Ovary (tissue), 9 donors: ENCODE results near the gene COL17A1. TPM values are rescaled to one million over a fixed set of nuclear protein-coding genes. Genes with fewer than 3 reads are reported as not detected.

Source experiments
- DNase-seq, 5 donors: peaks; one replicate each; pipeline ENCODE4 v3.0.0-alpha.2; 2019 to 2020
- H3K27ac ChIP-seq, 2 donors: fragments of 200-600 bp; one replicate each; pipeline versions ENCODE4 v1.5.1 to v1.8.0; 2019 to 2022
- H3K27me3 ChIP-seq: fragments of 200-600 bp; one replicate; pipeline ENCODE4 v1.8.0; 2022
- H3K36me3 ChIP-seq: fragments of 200-600 bp; sonication (generic); one replicate; pipeline ENCODE4 v1.5.1; 2019
- H3K4me1 ChIP-seq: one replicate; pipeline ENCODE4 v1.8.1; 2013; ENCODE audit warnings: mild to moderate bottlenecking, moderate library complexity; ENCODE audit not compliant: insufficient read depth
- H3K4me3 ChIP-seq: fragments of 200-600 bp; sonication (generic); one replicate; pipeline ENCODE4 v1.5.1; 2017
- H3K9me3 ChIP-seq, 2 donors: fragments of 200-600 bp in 1 of 2; sonication (generic) in 1 of 2; one replicate each; pipeline versions ENCODE4 v1.5.1 to v1.8.1; 2013 to 2019; ENCODE audit warnings: mild to moderate bottlenecking in 1 of 2, moderate library complexity in 1 of 2
- EP300 ChIP-seq: sonication (generic); formaldehyde crosslinking; IDR thresholded peaks from one replicate; pipeline ENCODE4 v1.6.1; 2017; ENCODE audit warnings: antibody characterized with exemption
- POLR2A ChIP-seq: fragments of 450-650 bp; IDR thresholded peaks from one replicate; pipeline ENCODE4 v1.6.1; 2017; ENCODE audit warnings: antibody characterized with exemption, mild to moderate bottlenecking, moderate library complexity
- WGBS, 3 donors: extraction: QIAGEN DNeasy Blood & Tissue Kit in 1 of 3; methylation state at CpG; one replicate each; pipeline versions ENCODE4 v1.1.5 to v1.1.7; 2013 to 2017; 5-methylcytosine and 5-hydroxymethylcytosine counted together
- intact Hi-C, 4 donors: fragments of 100-400 bp; cut with DNase I; formaldehyde crosslinking; loops; one replicate each; pipeline versions ENCODE4 v1.11.0 to v1.15.1; 2022 to 2023
- polyA plus RNA-seq, 2 donors: library from polyadenylated mRNA; stranded (reverse); fragments of 200-250 nt in 1 of 2; fragments of 350-450 nt in 1 of 2; fragmentation: Illumina TruSeq in 1 of 2; extraction: RNeasy Lipid Tissue Mini Kit (QIAGEN cat#74804) in 1 of 2; gene quantifications; one replicate each; pipeline ENCODE4 v1.2.3, GENCODE V29; 2013 to 2014
- total RNA-seq, 7 donors: library from RNA; depleted of rRNA in 2 of 7; stranded (reverse); fragments of >200 nt in 2 of 7; fragmentation: NEBNext Ultra II Directional in 3 of 7; extraction: Animal tissue kit (Norgen Biotek cat#: 25700) in 3 of 7; gene quantifications; one replicate each; pipeline versions ENCODE4 v1.1.0 to v1.2.4, GENCODE V29; 2016 to 2023
- TF ChIP-seq, protein P1 (sequence below), 3 donors: fragments of 450-650 bp in 2 of 3; fragments of 200-600 bp in 1 of 3; IDR thresholded peaks; one replicate each; pipeline versions ENCODE4 v1.5.1 to v1.8.0; 2016 to 2022; ENCODE audit warnings: antibody characterized with exemption in 3 of 3, mild to moderate bottlenecking in 1 of 3
- donor health status: DM: no; HTN: no; CAD: no; lungs with moderate emphysema.
- donor health status: DM: no; HTN: no; CAD: no.
- donor health status: Bipolar disorder and iron deficiency.
- donor health status: DM: yes; HTN: yes; CAD: no.
- donor health status: DM: no; HTN: no; CAD: no.
- donor health status: DM: yes; HTN: yes; CAD: no.

COL17A1 gene
- total and polyA plus RNA-seq, 9 donors, result 0.17 to 0.90 (median 0.46) TPM; not detected in 2

DNA sequence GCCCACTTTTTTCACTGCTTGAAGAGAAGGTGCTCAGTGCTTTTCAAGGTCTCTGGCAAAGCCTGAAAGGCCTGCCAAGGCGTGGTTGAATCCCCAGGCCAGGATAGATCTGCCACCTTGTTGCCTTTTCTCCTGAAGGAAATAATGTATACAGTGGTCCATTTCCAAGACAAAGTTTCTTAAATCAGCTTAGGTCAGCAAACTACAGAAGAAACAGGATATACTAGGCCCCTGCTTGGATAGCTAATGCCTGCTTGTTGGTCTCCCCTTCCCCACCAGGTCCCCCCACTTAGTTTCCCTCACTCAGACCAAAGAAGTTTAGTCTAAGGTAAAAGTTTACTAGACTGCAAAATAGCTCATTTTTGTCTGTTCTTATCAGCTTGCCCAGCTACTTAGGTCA, 19.9 kb downstream of the COL17A1 start:
- 90 to 100% (median 100%) methylated on average over 1 of the region's 1 CpG for WGBS, 3 donors
- peaks cover 1% of the 10 kb centered on the region for H3K4me1 ChIP-seq
- no peak overlapping the region for H3K27ac ChIP-seq
- H3K27me3 ChIP-seq, result no peaks in the 10 kb centered on the region
- TF ChIP-seq EP300 (no peak), POLR2A (no peak)
- TF ChIP-seq, protein P1, sequence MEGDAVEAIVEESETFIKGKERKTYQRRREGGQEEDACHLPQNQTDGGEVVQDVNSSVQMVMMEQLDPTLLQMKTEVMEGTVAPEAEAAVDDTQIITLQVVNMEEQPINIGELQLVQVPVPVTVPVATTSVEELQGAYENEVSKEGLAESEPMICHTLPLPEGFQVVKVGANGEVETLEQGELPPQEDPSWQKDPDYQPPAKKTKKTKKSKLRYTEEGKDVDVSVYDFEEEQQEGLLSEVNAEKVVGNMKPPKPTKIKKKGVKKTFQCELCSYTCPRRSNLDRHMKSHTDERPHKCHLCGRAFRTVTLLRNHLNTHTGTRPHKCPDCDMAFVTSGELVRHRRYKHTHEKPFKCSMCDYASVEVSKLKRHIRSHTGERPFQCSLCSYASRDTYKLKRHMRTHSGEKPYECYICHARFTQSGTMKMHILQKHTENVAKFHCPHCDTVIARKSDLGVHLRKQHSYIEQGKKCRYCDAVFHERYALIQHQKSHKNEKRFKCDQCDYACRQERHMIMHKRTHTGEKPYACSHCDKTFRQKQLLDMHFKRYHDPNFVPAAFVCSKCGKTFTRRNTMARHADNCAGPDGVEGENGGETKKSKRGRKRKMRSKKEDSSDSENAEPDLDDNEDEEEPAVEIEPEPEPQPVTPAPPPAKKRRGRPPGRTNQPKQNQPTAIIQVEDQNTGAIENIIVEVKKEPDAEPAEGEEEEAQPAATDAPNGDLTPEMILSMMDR (IDR thresholded peaks at IDR 0.05), result no peak
- no peak overlapping the region for H3K4me3 ChIP-seq
- H3K9me3 ChIP-seq, result no peaks in the 10 kb centered on the region
- H3K36me3 ChIP-seq, result no peaks in the 10 kb centered on the region
- no peak for DNase-seq
- intact Hi-C loops, result no loop called here

DNA sequence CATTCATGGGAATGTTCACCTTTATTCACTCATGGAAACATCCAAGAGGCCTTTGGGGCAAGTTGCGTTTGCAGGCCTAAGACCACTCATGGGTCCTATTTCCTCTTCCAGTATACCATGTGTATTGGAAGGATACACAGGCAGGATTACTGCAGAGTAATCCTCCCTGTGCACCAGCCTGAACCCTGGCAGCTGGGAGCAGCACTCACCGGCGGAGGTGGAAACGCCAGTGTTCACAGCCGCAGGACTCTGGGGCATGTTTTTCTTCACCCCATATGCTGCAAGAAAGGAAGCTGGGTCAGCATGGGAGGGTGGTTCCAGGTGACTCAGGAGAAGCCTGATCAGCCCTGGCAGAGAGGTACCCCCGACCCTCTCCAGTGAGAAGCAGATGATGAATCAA, 24.5 kb downstream of the COL17A1 start:
- Histone ChIP-seq H3K27me3 (no peaks in the 10 kb centered on the region), H3K4me1 (peaks cover under 1% of the 10 kb centered on the region), H3K4me3 (no peak overlapping the region), H3K36me3 (no peaks in the 10 kb centered on the region), H3K27ac (no peak overlapping the region), H3K9me3 (no peaks in the 10 kb centered on the region)
- intact Hi-C loops, result no loop called here
- WGBS, 3 donors, result 91 to 96% (median 93%) methylated on average over 6 of the region's 6 CpGs
- no peak for DNase-seq
- TF ChIP-seq EP300 (no peak), POLR2A (no peak)
- TF ChIP-seq, protein P1 (IDR thresholded peaks at IDR 0.05), result no peak

DNA sequence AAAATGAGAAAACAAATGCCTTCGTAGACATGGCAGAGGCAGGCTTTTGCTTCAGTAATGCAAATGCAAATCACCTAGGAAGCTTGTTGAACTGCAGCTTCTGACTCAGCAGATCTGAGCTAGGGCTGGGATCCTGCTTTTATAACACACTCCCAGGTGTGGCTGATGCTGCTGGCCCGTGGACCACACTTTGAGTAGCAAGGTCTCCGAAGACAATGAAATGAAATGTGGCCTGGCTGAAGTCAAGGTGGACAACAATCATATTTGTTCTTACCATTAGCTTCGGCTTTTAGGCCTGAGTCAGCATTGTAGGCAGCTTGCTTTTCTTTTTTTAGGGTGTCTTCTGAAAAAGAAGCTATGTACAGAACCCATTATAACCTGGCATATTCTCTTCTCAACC, 26.3 kb downstream of the COL17A1 start:
- no peaks in the 10 kb centered on the region for H3K4me1 ChIP-seq
- 73 to 77% (median 74%) methylated on average over 4 of the region's 4 CpGs for WGBS, 3 donors
- H3K4me3 ChIP-seq, result no peak overlapping the region
- H3K27me3 ChIP-seq, result no peaks in the 10 kb centered on the region
- DNase-seq, result no peak
- no peaks in the 10 kb centered on the region for H3K9me3 ChIP-seq
- TF ChIP-seq EP300 (no peak), POLR2A (no peak)
- TF ChIP-seq, protein P1 (IDR thresholded peaks at IDR 0.05), result no peak
- intact Hi-C loops, result no loop called here
- no peak overlapping the region for H3K27ac ChIP-seq
- H3K36me3 ChIP-seq, result no peaks in the 10 kb centered on the region

DNA sequence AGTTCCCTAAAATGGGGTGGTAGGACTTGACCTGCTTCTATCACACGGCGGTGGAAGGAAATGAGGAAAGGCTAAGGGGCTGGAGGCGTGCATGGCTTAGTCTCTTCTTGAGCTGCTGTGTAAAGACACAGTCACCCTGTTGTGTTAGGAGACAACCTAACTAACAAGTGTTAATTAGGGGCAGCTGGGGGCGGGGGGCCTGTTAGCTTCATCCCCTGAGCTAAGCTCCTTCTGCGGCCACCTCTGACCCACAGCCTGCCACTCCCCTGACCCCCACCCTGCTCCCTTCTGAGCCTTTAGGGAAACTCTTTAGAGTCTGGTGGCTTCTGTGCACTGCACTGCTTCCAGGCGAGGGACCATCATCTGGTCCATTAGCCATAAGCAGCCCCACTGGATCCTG, 28.0 kb downstream of the COL17A1 start:
- H3K36me3 ChIP-seq, result no peaks in the 10 kb centered on the region
- H3K4me3 ChIP-seq, result no peak overlapping the region
- H3K27me3 ChIP-seq, result no peaks in the 10 kb centered on the region
- no peaks in the 10 kb centered on the region for H3K9me3 ChIP-seq
- no peak for TF ChIP-seq POLR2A
- TF ChIP-seq, protein P1 (IDR thresholded peaks at IDR 0.05), result no peak
- TF ChIP-seq EP300, result no peak
- DNase-seq, result no peak
- 82 to 89% (median 86%) methylated on average over 6 of the region's 6 CpGs for WGBS, 3 donors
- intact Hi-C loops, result no loop called here
- no peaks in the 10 kb centered on the region for H3K4me1 ChIP-seq
- no peak overlapping the region for H3K27ac ChIP-seq
